ENCODE results near the gene DCAF15. TPM values are rescaled to one million over a fixed set of nuclear protein-coding genes. Genes with fewer than 3 reads are reported as not detected.

The DCAF15 gene
- total RNA-seq (2014; rRNA removed; shearing (Covaris generic)) (74.8 and 81.3 TPM in 2 replicates), polyA plus RNA-seq (2016; fragmentation: Nextera tagmentation; extraction: Ambion mirVana) (39.5 and 41.6 TPM in 2 replicates)
- long read RNA-seq, result 0 reads

GRCh38 chr19:13952154-13952930, at the start of gene DCAF15:
TSS of gene DCAF15 (plus strand) at chr19:13952509. CDS start at chr19:13952513, 4 bp downstream.
- ATAC-seq (peak; percentile 94), DNase-seq (ENCODE audit: low spot score) (peak; percentile 100)
- H3K27me3 ChIP-seq (ENCODE audit: insufficient read depth), result no peaks in the 10 kb centered on the region
- peak within 1 kb of the TSS; percentile 90 for H3K4me2 ChIP-seq
- peak within 1 kb of the TSS; percentile 79 for H3K4me3 ChIP-seq
- peak within 1 kb of the TSS; percentile 92 for H3K4me3 Mint-ChIP-seq
- 0 out of 2 replicates have a peak, but pooled peaks cover 5% of the 10 kb centered on the region for H3F3A ChIP-seq (replicated peaks; ENCODE audit: low read depth)
- H3K36me3 Mint-ChIP-seq (ENCODE audit: low read depth), result peaks cover 26% of the 10 kb centered on the region
- H3K27ac Mint-ChIP-seq, result peak within 1 kb of the TSS; percentile 84
- peaks cover 13% of the 10 kb centered on the region; the same call in 1 of the 2 replicates for H3K36me3 ChIP-seq (ENCODE audit: insufficient read depth)
- peaks cover 17% of the 10 kb centered on the region for H3K79me2 ChIP-seq (replicated peaks; ENCODE audit: insufficient read depth)
- H3K9me3 Mint-ChIP-seq, result no peaks in the 10 kb centered on the region; the same call in 2 of the 3 replicates
- H3K4me1 ChIP-seq (ENCODE audit: insufficient read depth), result peaks cover 8% of the 10 kb centered on the region; the same call in 1 of the 2 replicates
- H3K27me3 Mint-ChIP-seq (ENCODE audit: insufficient read depth, low read depth, poor library complexity), result no peaks in the 10 kb centered on the region
- peaks cover 9% of the 10 kb centered on the region for H3K4me1 Mint-ChIP-seq
- H3K27ac ChIP-seq (ENCODE audit: low read depth), result peak within 1 kb of the TSS; percentile 95
- peaks cover 10% of the 10 kb centered on the region for H4K20me1 ChIP-seq (replicated peaks; ENCODE audit: insufficient read depth)
- H2AFZ ChIP-seq, result peak within 1 kb of the TSS; percentile 48; the same call in 1 of the 2 replicates
- no peaks in the 10 kb centered on the region for H3K9me2 ChIP-seq (ENCODE audit: insufficient read depth)
- TF ChIP-seq CREB1 (CRISPR knock-in tag; IDR thresholded peaks at IDR 0.05; ENCODE audit: low read depth), result peak; percentile 93
- TF ChIP-seq NANOG (IDR thresholded peaks at IDR 0.05; ENCODE audit: borderline replicate concordance), result no peak
- TF ChIP-seq, protein P1, sequence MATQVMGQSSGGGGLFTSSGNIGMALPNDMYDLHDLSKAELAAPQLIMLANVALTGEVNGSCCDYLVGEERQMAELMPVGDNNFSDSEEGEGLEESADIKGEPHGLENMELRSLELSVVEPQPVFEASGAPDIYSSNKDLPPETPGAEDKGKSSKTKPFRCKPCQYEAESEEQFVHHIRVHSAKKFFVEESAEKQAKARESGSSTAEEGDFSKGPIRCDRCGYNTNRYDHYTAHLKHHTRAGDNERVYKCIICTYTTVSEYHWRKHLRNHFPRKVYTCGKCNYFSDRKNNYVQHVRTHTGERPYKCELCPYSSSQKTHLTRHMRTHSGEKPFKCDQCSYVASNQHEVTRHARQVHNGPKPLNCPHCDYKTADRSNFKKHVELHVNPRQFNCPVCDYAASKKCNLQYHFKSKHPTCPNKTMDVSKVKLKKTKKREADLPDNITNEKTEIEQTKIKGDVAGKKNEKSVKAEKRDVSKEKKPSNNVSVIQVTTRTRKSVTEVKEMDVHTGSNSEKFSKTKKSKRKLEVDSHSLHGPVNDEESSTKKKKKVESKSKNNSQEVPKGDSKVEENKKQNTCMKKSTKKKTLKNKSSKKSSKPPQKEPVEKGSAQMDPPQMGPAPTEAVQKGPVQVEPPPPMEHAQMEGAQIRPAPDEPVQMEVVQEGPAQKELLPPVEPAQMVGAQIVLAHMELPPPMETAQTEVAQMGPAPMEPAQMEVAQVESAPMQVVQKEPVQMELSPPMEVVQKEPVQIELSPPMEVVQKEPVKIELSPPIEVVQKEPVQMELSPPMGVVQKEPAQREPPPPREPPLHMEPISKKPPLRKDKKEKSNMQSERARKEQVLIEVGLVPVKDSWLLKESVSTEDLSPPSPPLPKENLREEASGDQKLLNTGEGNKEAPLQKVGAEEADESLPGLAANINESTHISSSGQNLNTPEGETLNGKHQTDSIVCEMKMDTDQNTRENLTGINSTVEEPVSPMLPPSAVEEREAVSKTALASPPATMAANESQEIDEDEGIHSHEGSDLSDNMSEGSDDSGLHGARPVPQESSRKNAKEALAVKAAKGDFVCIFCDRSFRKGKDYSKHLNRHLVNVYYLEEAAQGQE (IDR thresholded peaks at IDR 0.05; ENCODE audit: unreplicated experiment), result no peak
- TF ChIP-seq ZNF331 (CRISPR knock-in tag; IDR thresholded peaks at IDR 0.05; ENCODE audit: low read depth), result no peak
- TF ChIP-seq POLR2AphosphoS5 (IDR thresholded peaks at IDR 0.05; ENCODE audit: low read depth), result peak; percentile 51
- no peak for TF ChIP-seq JUNB (IDR thresholded peaks at IDR 0.05; ENCODE audit: unreplicated experiment)
- TF ChIP-seq, protein P2, sequence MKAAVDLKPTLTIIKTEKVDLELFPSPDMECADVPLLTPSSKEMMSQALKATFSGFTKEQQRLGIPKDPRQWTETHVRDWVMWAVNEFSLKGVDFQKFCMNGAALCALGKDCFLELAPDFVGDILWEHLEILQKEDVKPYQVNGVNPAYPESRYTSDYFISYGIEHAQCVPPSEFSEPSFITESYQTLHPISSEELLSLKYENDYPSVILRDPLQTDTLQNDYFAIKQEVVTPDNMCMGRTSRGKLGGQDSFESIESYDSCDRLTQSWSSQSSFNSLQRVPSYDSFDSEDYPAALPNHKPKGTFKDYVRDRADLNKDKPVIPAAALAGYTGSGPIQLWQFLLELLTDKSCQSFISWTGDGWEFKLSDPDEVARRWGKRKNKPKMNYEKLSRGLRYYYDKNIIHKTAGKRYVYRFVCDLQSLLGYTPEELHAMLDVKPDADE (IDR thresholded peaks at IDR 0.05), result no peak; the same call in 1 of the 2 replicates

- peaks cover 10% of the 10 kb centered on the region; the same call in 1 of the 2 replicates for H3K27me3 ChIP-seq (ENCODE audit: insufficient read depth)
- 0 out of 2 replicates have a peak, but pooled peaks cover 5% of the 10 kb centered on the region for H3K4me1 ChIP-seq (ENCODE audit: insufficient read depth)
- no peaks in the 10 kb centered on the region for H4K20me1 ChIP-seq (replicated peaks; ENCODE audit: insufficient read depth)
- H2AFZ ChIP-seq, result peak overlapping the region; percentile 18; the same call in 1 of the 2 replicates
- H3K36me3 Mint-ChIP-seq (ENCODE audit: low read depth), result no peaks in the 10 kb centered on the region; the same call in 2 of the 3 replicates
- no peak for ATAC-seq
- H3K9me3 Mint-ChIP-seq, result peaks cover 4% of the 10 kb centered on the region; the same call in 2 of the 3 replicates
- H3F3A ChIP-seq (replicated peaks; ENCODE audit: low read depth), result no peaks in the 10 kb centered on the region
- peak; percentile 65 for DNase-seq (ENCODE audit: low spot score)
- H3K27ac Mint-ChIP-seq, result no peak overlapping the region
- no peak for TF ChIP-seq EZH2 (IDR thresholded peaks at IDR 0.05; ENCODE audit: low read depth, unreplicated experiment)
- TF ChIP-seq, protein P3, sequence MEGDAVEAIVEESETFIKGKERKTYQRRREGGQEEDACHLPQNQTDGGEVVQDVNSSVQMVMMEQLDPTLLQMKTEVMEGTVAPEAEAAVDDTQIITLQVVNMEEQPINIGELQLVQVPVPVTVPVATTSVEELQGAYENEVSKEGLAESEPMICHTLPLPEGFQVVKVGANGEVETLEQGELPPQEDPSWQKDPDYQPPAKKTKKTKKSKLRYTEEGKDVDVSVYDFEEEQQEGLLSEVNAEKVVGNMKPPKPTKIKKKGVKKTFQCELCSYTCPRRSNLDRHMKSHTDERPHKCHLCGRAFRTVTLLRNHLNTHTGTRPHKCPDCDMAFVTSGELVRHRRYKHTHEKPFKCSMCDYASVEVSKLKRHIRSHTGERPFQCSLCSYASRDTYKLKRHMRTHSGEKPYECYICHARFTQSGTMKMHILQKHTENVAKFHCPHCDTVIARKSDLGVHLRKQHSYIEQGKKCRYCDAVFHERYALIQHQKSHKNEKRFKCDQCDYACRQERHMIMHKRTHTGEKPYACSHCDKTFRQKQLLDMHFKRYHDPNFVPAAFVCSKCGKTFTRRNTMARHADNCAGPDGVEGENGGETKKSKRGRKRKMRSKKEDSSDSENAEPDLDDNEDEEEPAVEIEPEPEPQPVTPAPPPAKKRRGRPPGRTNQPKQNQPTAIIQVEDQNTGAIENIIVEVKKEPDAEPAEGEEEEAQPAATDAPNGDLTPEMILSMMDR (conservative IDR thresholded peaks at IDR 0.05; ENCODE audit: low read depth in 2 of 2), result peak; percentile 59 to 67
- no peak overlapping the region for H3K4me3 Mint-ChIP-seq
- no peak overlapping the region for H3K27ac ChIP-seq (ENCODE audit: low read depth)
- H3K27me3 Mint-ChIP-seq (ENCODE audit: insufficient read depth, low read depth, poor library complexity), result peaks cover 34% of the 10 kb centered on the region
- no peaks in the 10 kb centered on the region for H3K36me3 ChIP-seq (ENCODE audit: insufficient read depth)
- H3K4me2 ChIP-seq, result no peak overlapping the region
- no peaks in the 10 kb centered on the region for H3K9me2 ChIP-seq (ENCODE audit: insufficient read depth)
- H3K4me3 ChIP-seq, result no peak overlapping the region
- H3K4me1 Mint-ChIP-seq, result peaks cover 5% of the 10 kb centered on the region; the same call in 2 of the 3 replicates
- peaks cover 4% of the 10 kb centered on the region; the same call in 1 of the 2 replicates for H3K79me2 ChIP-seq (replicated peaks; ENCODE audit: insufficient read depth)
Observed at GRCh38 chr19:13902993-13903555, 49.2 kb upstream of the DCAF15 start.

Data from GM23338 (cell line).